ENCODE results near the gene GAB1.

GAB1 gene

DNA sequence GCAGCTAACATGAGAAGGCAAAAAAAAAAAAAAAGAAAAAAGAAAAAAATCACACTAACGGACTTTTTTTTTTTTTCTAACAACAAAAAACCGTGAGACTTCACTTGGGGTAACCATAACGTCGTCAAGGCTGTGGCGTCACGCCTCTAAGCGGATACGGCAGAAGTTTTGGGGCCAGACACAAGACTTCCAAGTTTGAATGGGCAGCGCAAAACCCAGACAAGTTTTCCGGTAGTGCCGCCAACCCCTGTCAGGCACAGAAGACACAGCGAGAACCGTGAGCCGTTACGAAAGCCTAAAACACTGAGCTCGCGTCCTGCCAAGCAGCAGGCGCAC lies 176.3 kb downstream of the GAB1 start:
- no peak for DNase-seq

DNA sequence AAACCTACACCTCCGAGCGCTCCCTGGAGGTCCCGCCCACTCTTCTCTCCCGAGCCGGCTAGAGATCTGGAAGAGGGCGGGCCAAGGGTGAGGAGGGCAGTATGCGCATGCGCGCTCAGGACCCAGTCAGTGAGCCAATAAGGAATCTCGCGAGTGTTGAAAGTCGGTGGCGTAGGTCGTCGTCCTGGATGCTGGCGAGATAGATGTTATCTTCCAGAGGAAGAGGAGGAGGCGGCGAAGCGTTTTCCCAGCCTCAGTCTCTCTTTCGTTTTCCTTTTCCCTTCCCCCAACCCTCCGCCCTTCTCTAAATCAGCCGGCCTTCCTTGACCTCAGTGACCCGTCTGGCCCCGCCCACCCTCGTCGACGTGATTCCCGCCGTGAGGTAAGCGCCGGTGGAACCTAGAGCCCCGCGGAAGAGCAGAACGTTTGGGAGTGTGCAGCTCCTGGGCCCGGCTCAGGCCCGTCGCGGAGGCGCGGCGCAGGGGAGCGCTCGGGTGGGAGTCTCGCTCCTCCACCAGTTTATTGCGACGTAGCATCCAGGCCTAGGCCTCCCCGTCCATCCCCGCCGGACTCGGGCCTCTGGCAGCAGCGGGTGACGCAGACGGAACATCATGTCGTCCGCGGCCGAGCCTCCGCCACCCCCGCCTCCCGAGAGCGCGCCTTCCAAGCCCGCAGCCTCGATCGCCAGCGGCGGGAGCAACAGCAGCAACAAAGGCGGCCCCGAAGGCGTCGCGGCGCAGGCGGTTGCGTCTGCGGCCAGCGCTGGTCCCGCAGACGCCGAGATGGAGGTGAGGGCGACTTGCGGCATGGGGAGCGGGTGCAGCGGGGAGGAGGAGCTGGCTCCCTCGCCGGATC lies 176.9 kb downstream of the GAB1 start, which contains the start of gene SMARCA5:
Gene SMARCA5, plus strand, starts transcription at position 389 of the 855 bp plus-strand sequence. Its CDS starts 223 bp downstream, at position 612.
- peak; percentile 97 for DNase-seq

DNA sequence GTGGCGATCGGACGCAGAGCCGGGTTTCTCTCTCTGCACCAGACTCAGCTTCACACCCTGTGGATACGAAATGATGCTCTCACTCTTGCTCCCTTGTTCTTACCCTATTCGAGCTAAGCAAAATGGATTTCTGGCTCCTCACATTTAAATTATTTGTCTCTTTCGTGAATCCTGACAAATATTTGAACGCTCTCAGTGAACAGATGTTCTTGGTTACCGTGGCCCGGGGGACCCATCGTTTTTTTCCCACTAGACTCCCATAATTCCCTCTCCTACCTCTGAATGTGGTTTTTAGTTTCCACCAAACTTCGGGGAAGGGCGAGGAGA lies 177.5 kb downstream of the GAB1 start:
- DNase-seq, result no peak

DNA sequence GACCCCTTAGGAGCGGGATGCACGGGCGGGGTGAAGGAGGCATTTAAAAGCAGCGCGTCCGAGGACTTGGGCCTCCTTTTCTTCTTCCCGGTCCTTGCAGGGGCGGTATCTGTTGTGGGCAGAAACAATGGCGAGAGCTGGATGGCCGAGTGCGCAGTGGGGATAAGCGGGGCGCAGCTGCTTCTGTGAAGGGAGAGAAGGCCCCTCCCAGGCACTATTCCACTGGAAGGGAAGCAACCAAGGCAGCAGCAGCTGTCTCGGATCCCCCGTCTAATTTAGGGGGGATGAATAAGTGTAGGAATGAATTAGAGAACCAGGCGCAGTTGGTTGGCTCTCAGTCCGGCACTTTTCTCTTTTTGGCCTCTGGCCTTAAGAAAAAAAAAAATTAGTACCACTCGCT lies 177.8 kb downstream of the GAB1 start:
- DNase-seq, result no peak

DNA sequence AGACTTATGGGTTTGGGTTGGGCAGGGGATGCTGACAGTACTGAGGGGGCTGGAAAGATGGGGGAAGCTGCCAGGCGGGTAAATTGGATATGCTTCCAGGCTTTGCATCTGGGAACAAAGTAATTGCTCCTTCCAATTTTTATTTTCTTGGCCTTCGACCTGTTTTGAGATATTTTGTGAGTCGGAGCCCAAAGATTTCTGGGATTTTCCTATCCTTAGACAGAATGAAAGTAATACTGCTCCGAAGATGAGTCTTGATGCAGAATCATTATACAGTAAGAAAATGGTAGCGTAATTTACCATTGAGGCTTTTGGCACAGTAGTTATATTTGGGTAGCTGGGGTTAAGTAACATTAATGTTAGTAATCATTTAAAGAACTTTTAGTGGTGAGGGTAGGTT lies 178.2 kb downstream of the GAB1 start:
- no peak for DNase-seq

DNA sequence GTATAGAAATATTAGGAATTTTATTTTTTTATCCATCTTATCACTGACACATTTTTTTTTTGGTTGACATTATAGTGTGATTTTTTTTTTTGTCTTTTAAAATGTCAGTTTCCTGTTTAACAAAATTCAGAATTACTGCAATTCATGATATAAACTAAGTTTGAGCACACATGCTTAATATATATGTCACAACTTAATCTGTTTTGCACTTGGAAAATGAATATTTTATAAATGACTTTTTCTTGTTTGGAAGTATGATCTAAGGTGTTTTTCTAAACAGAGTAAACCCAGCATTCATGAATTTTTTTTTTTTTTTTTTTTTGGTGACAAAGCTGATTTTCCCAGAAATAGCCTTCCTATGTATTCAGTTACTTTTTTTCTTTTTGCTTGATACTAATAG lies 179.2 kb downstream of the GAB1 start:
- DNase-seq, result no peak

DNA sequence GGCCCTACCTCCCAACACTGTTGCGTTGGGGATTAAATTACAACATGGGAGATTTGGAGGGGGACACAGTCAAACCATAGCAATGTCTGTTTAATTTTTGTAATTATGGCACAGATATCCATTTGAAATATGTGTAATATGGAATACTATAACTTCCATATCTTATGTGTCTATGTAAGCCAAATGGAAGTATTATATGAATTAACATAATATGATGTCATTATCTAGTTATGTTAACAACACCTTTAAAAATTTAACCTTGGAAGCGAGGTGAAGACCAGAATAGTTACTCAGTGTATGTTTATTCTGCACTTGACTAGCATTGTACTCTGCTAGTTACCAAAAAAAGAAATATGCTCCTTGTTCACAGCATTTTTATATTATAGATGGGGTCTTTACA lies 181.1 kb downstream of the GAB1 start:
- no peak for DNase-seq
